Osteoblast (primary cell): Measurements from ENCODE around the gene UBL7. TPM values are rescaled to one million over a fixed set of nuclear protein-coding genes. Genes with fewer than 3 reads are reported as not detected.
"Not testable (repeated sequence)": the region's sequence is repeated elsewhere in the genome, so short reads cannot be mapped to it uniquely, and the experiment has no call there.

Source experiments
- DNase-seq: peaks from one replicate; pipeline ENCODE4 v3.0.0; 2011; ENCODE audit warnings: low spot score, mixed read lengths; ENCODE audit not compliant: insufficient read length; ENCODE audit errors: missing footprints
- H2AFZ ChIP-seq: 2 replicates; pipeline ENCODE4 v1.6.0; 2011; ENCODE audit warnings: mild to moderate bottlenecking, low read length
- H3K27ac ChIP-seq: 2 replicates; pipeline ENCODE4 v1.5.1; 2011; ENCODE audit warnings: mild to moderate bottlenecking, low read depth, low read length, moderate library complexity
- H3K27me3 ChIP-seq: 2 replicates; pipeline ENCODE4 v1.6.0; 2012; ENCODE audit warnings: mild to moderate bottlenecking, control low read depth, inconsistent platforms, low read length, moderate library complexity; ENCODE audit not compliant: insufficient read depth
- H3K36me3 ChIP-seq: 2 replicates; pipeline ENCODE4 v1.5.1; 2011; ENCODE audit warnings: mild to moderate bottlenecking, low read length, control low read depth, moderate library complexity; ENCODE audit not compliant: insufficient read depth
- H3K4me1 ChIP-seq: 2 replicates; pipeline ENCODE4 v1.5.1; 2011; ENCODE audit warnings: mild to moderate bottlenecking, low read length, control low read depth, moderate library complexity; ENCODE audit not compliant: insufficient read depth
- H3K4me2 ChIP-seq: 2 replicates; pipeline ENCODE4 v1.6.0; 2011; ENCODE audit warnings: mild to moderate bottlenecking, low read length; ENCODE audit not compliant: insufficient read depth
- H3K4me3 ChIP-seq: fragments of 200-600 bp; sonication (generic); 3 replicates; pipeline ENCODE4 v1.5.1; 2012; ENCODE audit warnings: mild to moderate bottlenecking, low read length, inconsistent platforms; ENCODE audit not compliant: insufficient read depth
- H3K79me2 ChIP-seq: 2 replicates; pipeline ENCODE4 v1.6.0; 2012; ENCODE audit warnings: mild to moderate bottlenecking, low read length, control low read depth, inconsistent platforms; ENCODE audit not compliant: insufficient read depth
- H3K9me3 ChIP-seq: 2 replicates; pipeline ENCODE4 v1.5.1; 2011; ENCODE audit warnings: low read depth, low read length, control low read depth
- H4K20me1 ChIP-seq: 2 replicates; pipeline ENCODE4 v1.6.0; 2012; ENCODE audit warnings: mild to moderate bottlenecking, low read length, control low read depth; ENCODE audit not compliant: insufficient read depth
- CTCF ChIP-seq: IDR thresholded peaks from 2 replicates; pipeline ENCODE4 v1.5.1; 2011; ENCODE audit warnings: mild to moderate bottlenecking, low read depth, low read length, moderate library complexity; ENCODE audit errors: extremely low read depth
- total RNA-seq: library from RNA; depleted of rRNA; stranded (reverse); fragments of >200 nt; gene quantifications from 2 replicates; pipeline ENCODE4 v1.2.3, GENCODE V29; 2012

The UBL7 gene
- total RNA-seq, 1 donor = 39.8 TPM

DNA sequence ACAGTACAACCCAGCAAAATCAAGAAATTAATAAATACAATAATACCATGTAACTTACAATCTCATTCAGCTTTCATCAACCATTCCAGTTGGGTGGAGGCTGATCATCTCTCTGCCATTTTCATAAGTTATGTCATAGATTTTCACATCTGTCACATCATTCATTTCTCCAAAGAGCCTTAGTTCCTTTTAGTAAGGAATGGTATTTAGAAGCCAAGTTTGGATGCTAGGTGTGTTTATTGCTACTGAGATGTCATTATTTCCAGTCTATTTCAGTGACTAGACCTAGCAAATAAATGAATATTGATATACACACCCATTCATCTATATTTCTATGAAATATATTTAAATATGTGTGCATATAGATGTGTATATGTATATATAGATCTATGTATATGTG, 2.7 kb upstream of the UBL7 start:
- Histone ChIP-seq H3K79me2 (peaks cover 16% of the 10 kb centered on the region), H3K4me3 (no peak overlapping the region), H3K4me2 (no peak overlapping the region), H4K20me1 (no peaks in the 10 kb centered on the region), H3K36me3 (no peaks in the 10 kb centered on the region), H2AFZ (no peak overlapping the region), H3K27ac (no peak overlapping the region), H3K27me3 (no peaks in the 10 kb centered on the region), H3K4me1 (peaks cover 13% of the 10 kb centered on the region), H3K9me3 (no peaks in the 10 kb centered on the region)
- no peak for DNase-seq
- TF ChIP-seq CTCF = no peak

- Histone ChIP-seq H4K20me1 (no peaks in the 10 kb centered on the region), H3K4me2 (peak overlapping the region; percentile 95), H3K9me3 (no peaks in the 10 kb centered on the region), H2AFZ (peak overlapping the region; percentile 100), H3K27me3 (no peaks in the 10 kb centered on the region), H3K27ac (peak overlapping the region; percentile 79), H3K79me2 (peaks cover 16% of the 10 kb centered on the region), H3K4me1 (peaks cover 13% of the 10 kb centered on the region), H3K4me3 (peak overlapping the region; percentile 99), H3K36me3 (no peaks in the 10 kb centered on the region)
- no peak for DNase-seq
- no peak for TF ChIP-seq CTCF
Observed at GRCh38 chr15:74461847-74462511, 1.0 kb upstream of the UBL7 start.

GRCh38 chr15:74460298-74460697, 662 bp downstream of the UBL7 start:
- H3K36me3 ChIP-seq = peaks cover 7% of the 10 kb centered on the region
- peak overlapping the region; percentile 95 for H3K4me2 ChIP-seq
- peak; percentile 80 for DNase-seq
- peak overlapping the region; percentile 79 for H3K27ac ChIP-seq
- H3K79me2 ChIP-seq = peaks cover 16% of the 10 kb centered on the region
- no peaks in the 10 kb centered on the region for H3K9me3 ChIP-seq
- no peak for TF ChIP-seq CTCF
- H3K4me3 ChIP-seq = peak overlapping the region; percentile 99
- H3K27me3 ChIP-seq = no peaks in the 10 kb centered on the region
- peaks cover 13% of the 10 kb centered on the region for H3K4me1 ChIP-seq
- peak overlapping the region; percentile 93 for H2AFZ ChIP-seq
- no peaks in the 10 kb centered on the region for H4K20me1 ChIP-seq

DNA sequence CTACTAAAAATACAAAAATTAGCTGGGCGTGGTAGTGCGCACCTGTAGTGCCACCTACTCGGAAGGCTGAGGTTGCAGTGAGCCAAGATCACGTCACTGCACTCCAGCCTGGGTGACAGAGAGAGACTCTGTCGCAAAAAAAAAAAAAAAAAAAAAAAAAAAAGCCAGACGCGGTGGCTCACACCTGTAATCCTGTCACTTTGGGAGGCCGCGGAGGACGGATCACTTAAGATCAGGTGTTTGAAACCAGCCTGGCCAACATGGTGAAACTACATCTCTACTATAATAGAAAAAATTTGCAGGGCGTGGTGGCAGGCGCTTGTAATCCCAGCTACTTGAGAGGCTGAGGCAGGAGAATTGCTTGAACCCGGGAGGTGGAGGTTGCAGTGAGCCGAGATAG, 1.2 kb downstream of the UBL7 start:
- H3K9me3 ChIP-seq, DNase-seq, H2AFZ ChIP-seq, H3K4me2 ChIP-seq, H3K4me3 ChIP-seq, H3K36me3 ChIP-seq, H3K27ac ChIP-seq, H3K27me3 ChIP-seq, H4K20me1 ChIP-seq: not testable (repeated sequence)
- H3K4me1 ChIP-seq = peaks cover 13% of the 10 kb centered on the region
- H3K79me2 ChIP-seq = peaks cover 16% of the 10 kb centered on the region
